GM21825 (cell line): ENCODE results near the gene SFT2D2.
"Not testable (repeated sequence)": the region's sequence is repeated elsewhere in the genome, so short reads cannot be mapped to it uniquely, and the experiment has no call there.

Source experiments
- ATAC-seq: cut with Tn5 transposase; IDR thresholded peaks from one replicate; pipeline ENCODE4 v1.9.1; 2021; ENCODE audit warnings: mild to moderate bottlenecking, moderate library complexity; ENCODE audit not compliant: unreplicated experiment

Gene SFT2D2

DNA sequence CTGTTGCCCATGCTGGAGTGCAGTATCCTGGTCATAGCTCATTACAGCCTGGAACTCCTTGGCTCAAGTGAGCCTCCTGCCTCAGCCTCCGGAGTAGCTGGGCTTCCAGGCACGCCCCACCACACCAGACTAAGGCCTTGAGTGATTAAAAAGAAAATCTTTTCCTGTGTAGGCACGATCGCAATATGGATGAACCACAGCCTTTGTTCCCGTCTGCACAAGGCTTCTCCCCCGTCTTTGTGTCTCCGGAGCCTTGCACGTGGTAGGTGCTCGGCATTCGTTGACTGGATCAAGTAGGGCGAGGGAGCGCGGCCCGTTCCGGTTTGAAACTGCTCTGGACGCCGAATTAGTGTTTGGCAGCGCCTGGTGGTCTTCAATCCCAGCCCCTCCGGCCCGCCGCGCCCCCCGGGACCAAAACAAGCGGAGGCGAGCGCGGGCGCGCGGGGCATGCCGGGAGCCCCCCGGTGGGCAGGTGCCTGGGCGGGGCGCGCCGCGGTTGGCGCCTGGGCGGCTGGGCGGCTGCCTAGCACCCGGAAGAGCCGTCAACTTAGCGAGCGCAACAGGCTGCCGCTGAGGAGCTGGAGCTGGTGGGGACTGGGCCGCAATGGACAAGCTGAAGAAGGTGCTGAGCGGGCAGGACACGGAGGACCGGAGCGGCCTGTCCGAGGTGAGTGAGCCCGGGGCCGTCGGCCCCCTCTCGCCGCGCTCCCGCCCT, at the start of gene SFT2D2:
Gene SFT2D2 (plus strand): TSS at position 529 of the 715 bp plus-strand sequence. CDS start 76 bp downstream, at position 605.
- peak; percentile 76 for ATAC-seq

DNA sequence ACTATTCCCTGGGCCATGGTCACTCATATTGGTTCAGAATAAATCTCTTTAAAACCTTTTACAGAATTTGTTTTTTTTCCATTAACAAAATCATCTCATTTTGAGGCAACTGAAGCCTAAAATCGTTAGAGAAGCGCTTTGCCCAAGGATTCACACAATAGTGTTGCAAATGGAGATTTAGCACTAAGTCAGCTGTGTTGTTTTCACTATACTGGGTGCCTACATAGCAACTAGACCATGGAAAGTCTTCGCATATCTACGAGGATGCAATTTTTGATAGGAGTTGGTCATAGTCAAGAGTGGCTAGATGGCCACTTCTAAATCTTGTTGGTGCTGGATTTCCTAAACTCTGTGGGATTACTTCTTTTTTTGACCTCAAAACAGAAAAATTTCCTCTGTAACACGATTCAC, 47.6 kb upstream of the SFT2D2 start:
- ATAC-seq: no peak

DNA sequence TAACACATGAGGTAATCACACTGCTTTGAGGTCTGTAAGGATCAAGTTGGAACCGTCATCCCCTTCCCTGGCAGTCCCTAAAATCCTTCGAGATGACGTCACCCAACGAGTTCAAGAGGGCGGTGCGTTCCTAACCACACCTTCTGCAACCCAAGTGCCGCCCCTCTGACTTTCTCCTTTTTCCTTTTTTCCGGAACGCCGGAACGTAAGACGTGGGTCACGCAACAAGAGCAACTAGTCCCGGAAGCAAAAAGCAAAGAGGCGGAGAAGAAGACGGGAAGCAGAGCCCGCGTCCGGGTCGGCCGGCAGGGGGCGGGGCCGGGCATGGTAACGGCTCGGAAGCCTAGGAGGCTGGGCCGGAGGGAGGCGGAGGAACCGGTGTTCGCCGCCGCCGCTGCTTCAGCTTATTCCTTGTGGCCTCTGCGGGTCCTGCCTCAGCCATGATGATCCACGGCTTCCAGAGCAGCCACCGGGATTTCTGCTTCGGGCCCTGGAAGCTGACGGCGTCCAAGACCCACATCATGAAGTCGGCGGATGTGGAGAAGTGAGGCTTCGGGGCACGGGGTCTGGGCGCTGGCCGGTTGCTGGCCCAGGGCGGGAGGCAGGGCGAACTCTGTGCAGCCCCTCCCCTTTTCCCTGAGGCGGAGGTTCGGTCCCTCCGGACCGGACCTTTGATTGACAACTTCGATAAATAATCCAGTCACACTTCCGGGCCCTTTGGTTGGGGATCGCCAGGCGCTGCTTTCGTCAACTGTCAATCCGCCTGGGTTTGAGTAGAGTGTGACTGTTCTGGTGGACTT, 47.0 kb upstream of the SFT2D2 start, which contains the start of gene TIPRL:
Gene TIPRL (plus strand): TSS at position 325 of the 800 bp plus-strand sequence. CDS start 116 bp downstream, at position 441.
- ATAC-seq: peak; percentile 92

DNA sequence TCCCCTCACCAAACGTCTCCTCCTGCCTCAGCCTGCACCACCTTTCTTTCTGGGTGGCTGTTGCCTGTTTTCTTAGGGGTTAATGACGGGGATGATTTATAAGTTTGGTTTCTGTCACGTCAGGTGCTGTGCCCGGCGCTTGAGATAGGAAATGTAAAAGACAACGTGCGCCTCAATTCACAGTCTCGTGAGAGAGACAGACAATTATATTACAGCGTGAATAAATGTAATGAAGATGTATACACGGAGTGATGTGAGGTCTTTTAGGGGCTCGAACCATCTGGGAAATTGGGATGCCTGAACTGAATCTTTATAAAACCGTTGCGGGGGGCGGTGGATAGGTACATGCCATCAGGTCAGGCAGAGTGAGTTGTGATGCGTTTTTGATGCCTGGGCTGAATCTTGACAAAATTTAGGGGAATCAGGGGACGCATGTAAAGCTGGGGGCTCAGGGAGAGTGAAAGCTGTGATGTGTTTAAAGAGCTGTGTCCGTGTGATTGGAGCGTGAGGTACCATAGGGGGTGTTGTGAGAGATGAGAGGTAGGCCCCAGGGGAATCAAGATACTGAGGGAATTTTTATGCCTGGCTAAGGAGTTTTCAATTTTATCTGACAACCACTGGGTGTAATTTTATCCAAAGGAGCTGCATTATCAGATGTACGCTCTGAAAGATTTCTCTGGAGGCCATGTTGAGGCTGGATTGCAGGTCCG, 46.2 kb upstream of the SFT2D2 start:
- ATAC-seq: no peak

DNA sequence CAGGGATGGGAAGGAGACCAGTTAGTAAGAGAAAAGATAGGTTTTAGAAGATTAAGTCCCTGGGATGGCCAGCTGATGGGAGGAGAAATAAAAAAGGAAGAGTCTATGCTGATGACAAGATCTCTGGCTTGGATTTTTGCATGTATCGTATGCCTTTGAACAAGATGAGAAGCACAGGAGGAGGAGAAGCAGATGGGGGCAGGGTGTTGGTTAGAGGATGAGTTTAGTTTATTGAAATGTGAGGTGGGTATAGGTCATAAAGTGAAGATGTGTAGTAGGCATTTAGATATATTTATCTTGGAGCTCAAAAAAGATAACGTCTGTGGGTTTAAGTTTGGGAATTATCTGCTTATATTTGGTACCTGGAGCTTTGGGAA, 45.7 kb upstream of the SFT2D2 start:
- no peak for ATAC-seq

DNA sequence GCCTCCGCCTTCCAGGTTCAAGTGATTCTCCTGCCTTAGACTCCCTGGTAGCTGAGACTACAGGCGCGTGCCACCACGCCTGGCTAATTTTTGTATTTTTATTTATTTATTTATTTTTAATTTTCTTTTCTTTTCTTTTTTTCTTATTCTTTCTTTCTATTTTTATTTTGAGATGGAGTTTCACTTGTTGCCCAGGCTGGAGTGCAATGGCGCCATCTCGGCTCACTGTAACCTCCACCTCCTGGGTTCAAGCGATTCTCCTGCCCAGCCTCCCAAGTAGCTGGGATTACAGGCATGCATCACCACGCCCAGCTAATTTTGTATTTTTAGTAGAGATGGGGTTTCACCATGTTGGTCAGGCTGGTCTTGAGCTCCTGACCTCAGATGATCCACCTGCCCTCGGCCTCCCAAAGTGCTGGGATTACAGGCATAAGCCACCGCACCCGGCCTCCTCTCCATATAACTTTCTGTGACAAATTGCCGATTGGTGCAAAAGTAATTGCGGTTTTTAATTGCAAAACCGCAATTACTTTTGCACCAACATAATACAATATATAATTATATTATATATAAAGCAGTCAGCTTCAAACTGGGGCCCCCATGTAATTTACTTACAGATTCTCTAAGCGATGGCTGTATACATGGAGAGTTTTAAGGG, 44.6 kb upstream of the SFT2D2 start:
- ATAC-seq: not testable (repeated sequence)

DNA sequence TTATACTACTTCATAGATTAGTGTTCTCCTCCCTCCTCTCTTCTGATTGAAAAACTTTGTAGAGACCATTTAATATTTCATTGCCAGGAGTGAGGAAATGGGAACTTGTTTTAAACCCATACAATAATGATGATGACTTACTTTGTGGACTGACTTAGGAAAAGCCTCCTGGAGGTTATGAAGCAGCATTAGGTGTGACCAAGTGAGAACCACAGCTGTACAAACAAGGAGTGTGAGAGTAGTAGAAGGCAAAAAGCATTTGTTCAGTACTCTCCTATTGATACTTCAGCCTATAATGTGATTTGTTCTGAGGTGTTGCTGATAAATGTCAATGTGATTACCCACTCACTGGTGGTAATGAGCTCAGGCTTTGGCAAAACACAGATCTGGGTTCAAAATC, 38.6 kb upstream of the SFT2D2 start:
- ATAC-seq: no peak

DNA sequence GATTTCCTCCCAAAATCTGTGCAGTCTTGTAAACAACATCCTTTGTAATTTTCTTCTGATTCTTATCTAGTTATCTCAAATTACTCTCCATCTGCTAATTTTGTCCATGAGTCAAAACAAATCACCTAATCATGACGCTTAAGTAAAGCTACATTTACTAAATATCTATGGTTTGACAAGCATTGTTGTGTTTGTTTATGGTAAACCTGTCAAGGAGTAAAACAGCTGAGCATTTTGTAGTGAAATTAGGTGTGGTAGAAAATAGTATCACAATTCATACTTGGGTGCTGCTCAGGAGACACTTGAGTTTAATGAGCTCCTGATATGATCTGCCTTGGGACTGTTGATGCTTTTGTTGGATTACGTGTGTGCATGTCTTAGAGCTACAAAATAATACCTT, 35.4 kb upstream of the SFT2D2 start:
- ATAC-seq: no peak

DNA sequence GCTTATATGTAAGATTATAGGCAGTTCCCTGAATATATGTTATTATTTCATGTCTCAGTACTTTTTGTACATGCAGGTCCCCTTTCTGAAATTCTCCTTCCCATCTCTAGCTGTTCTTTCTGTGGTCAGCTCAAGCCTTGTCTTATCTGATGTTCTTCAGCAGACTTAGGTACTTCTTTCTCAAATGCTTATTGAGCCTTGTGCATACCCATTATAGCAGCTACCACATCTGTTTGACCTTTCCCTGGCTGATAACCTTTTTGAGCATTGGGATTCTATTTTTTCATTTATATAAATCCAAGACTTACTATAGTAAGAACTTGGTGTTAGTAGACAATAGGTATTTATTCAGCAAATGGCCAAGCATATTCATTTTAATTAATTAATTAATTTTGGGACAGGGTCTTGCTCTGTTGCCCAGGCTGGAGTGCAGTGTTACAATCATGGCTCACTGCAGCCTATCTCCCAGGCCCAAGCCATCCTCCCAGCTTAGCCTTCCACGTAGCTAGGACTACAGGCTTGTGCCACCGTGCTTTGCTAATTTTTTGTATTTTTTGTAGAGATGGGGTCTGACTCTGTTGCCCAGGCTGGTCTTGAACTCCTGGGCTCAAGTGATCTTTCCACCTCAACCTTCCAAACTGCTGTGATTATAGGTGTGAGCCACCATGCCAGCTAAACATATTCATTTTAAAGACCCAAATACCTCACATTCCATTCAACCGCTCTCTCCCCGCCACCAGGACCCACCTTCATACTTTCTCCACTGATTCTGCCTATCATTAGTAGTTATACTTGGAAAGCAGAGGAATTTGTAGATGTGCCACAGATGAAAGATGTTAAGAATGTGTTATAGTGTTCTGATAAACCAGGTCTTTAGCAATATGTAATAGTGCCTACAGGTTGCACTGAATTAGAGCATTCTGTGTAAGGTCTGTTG, 30.3 kb upstream of the SFT2D2 start:
- no peak for ATAC-seq

DNA sequence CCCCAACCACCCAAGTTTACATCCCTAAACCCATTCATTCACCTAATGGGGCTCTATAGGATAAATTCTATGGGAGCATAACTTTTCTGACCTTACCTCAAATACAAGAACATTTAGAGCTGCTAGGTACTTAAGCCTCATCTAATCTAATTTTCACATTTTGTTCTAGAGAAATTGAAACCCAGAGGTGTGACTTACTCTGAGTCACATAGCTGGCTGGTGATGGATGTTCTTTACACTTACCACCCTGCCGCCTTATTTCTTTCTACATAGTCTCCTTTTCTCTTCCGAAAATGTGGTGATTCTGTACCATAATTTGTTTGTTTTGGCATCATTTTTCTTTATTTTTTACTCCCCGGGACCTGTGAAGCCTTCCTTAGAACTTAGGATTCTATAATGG, 26.7 kb upstream of the SFT2D2 start:
- no peak for ATAC-seq

DNA sequence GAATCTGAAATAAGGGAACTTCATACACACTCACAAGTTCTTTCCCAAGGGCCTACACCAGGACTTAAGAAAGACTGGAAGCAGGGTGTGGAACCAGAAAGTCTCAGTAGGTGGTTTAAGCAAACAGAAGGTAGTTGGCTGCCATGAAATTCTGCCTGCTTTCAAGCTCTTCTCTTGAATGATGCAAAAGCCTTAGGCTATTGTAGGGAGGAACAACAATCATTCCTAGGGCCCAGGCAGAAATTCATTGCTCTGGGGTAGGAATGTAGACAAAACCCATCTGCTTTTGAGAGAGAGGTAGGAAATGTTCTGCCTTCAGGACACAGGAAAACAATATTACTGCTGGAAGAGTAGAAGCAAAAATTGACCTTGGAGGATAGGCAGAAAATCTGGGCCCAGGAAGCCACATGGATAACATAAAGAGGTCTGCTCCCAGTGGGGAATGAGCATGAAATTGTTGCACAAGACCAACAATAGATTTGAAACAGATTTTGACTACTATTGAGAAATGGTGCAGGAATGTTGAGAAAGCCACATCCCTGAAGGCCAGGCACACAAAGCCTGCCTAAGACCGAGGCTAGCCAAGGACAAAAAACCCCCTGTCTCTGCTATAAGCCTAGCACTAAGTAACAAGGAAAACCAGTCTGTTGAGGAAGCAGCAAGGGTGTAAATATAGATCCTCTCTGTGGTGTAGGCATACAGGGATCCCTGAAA, 22.7 kb upstream of the SFT2D2 start:
- ATAC-seq: no peak

DNA sequence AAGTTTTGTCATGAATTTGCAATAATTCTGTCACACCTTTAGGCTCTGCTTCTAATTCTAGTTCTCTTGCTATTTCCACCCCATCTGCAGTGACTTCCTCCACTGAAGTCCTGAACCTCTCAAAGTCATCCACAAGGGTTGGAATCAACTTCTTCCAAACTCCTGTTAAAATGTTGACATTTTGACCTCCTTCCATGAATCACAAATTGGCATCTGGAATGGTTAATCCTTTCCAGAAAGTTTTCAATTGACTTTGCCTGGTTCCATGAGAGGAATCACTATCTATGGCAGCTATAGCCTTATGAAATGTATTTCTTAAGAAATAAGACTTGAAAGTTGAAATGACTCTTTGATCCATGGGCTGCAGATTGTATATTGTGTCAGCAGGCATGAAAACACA, 19.7 kb upstream of the SFT2D2 start:
- ATAC-seq: no peak

DNA sequence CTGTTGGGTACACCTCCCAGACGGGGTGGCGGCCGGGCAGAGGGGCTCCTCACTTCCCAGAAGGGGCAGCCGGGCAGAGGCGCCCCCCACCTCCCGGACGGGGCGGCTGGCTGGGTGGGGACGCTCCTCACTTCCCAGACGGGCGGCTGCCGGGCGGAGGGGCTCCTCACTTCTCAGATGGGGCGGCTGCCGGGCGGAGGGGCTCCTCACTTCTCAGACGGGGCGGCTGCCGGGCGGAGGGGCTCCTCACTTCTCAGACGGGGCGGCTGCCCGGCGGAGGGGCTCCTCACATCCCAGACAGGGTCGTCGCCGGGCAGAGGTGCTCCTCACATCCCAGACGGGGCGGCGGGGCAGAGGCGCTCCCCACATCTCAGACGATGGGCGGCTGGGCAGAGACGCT, 18.1 kb upstream of the SFT2D2 start:
- not testable (repeated sequence) for ATAC-seq

DNA sequence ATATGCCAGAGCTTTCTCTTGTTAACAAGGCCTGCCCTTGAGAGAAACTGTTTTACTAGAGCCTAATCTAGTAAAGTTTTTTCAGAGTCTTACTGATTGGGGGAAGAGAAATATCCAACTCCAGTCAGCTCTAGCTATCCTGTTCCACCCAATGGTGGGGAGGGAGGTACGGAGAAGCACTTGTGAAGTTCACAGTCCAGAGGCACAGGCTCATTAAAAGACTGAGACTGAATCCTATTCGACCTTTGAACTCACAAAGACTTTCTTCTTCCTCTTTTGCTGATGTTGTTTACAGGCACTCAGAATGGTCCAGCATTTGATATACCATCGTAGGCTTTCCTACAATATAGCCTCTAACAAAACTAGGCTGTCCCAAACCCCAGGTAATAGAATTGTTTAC, 15.5 kb upstream of the SFT2D2 start:
- no peak for ATAC-seq

DNA sequence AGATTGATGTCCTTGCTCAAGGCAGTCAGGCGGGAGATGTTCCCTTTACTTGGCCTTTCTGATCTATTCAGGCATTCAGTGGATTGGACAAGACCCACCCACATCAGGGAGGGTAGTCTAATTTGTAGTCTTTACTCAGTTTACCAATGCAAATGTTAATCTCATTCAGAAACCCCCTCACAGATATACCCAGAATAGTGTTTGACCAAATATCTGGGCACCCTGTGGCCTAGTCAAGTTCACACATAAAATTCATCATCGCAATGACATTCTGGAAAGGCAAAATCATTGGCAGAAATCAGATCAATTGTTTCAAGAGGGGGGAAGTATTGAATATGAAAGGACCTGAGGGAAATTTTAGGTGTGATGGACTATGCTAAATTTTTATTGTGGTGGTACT, 12.5 kb upstream of the SFT2D2 start:
- ATAC-seq: no peak

DNA sequence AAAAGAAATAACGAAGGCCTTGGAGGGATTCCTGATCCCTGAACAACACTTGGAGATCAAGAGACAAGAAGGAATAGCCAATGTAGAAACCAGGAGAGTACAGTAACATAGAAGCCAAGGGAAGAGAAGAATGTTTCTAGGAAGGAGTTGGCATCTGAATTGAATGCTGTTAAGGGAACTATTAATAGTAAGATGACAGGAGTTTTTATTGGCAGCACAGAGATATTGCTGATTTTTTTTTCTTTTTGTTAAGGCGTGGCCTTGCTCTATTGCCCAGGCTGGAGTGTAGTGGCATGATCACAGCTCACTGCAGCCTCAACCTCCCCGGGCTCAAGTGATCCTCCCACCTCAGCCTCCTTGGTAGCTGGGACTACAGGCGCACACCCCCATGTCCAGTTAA, 9.6 kb upstream of the SFT2D2 start:
- no peak for ATAC-seq

DNA sequence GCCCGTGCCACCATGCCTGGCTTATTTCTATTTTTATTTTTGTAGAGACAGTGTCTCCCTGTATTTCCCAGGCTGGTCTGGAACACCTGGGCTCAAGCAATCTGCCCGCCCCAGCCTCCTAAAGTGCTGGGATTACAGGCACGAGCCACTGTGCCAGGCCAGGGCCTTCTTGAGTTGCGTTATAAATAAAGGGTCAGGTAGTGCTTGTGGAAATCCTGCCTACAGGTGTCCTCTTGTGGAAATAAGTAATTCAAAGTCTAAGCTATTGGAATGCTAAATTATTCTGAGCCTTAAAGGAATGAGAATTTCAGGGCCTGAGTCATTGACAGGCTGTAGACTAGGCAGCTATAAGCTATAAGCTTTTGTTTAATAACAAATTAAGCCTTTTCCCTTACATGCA, 8.1 kb upstream of the SFT2D2 start:
- no peak for ATAC-seq

DNA sequence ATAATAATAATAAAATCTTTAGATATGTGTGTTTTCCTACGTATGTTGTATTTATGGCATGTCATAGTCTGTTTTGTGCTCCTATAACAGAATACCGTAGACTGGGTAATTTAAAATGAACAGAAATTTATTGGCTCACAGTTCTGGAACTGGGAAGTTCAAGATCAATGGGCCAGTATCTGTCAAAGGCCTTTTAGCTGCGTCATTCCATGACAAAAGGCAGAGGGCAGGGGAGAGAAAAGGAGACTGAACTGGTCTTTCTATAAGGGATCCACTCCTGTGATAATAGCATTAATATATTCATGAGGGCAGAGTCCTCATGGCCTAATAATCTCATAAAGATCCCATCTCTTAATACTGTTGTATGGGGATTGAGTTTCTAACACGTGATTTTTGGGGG, 7.1 kb upstream of the SFT2D2 start:
- ATAC-seq: no peak

DNA sequence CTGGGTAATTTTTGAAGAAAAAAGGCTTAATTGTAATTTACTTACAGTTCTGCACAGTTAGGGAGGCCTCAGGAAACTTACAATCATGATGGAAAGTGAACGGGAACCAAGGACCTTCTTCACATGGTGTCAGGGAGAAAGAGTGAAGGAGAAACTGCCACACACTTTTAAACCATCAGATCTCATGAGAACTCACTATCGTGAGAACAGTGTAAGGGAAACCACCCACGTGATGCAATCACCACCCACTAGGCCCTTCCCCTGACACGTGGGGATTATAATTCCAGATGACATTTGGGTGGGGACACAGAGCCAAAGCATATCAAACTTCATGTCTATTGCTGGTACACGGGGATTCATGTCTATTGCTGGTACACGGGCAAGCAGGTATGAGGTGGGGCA, 5.3 kb upstream of the SFT2D2 start:
- no peak for ATAC-seq
